ENCODE results near the gene LRBA. TPM values are rescaled to one million over a fixed set of nuclear protein-coding genes. Genes with fewer than 3 reads are reported as not detected.

Gene LRBA
- total and polyA plus RNA-seq, 12 donors = 6.2 to 31.2 (median 23.9) TPM

DNA sequence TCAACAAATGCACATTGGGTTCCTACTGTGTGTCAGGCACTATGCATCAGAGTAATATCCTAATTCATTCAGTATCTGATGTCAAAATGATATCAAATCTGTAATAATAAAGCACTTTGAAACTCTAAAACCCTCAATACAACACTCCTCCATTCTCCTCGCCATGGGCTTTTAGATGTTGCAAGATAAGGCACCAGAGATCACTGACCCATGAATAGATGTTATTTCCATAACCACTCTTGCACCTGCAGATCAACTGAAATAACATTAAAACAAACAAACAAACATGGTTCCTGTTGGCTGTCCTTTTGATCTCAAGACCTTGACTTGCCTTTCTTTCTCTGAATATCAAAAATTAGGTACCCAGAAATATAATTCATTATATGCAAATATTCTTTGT is 333.0 kb downstream of the LRBA start:
- DNase-seq = no peak
- intact Hi-C loops (cut with DNase I) = no loop called here
- Histone ChIP-seq H3K36me3 (peaks cover 0 to 8% (median 0%) of the 10 kb centered on the region in 9 donors), H3K27me3 (no peaks in the 10 kb centered on the region), H3K4me1 (no peaks in the 10 kb centered on the region), H3K9me3 (no peaks in the 10 kb centered on the region), H3K27ac (no peak overlapping the region), H3K4me3 (no peak overlapping the region)
- ATAC-seq = no peak
- 85 to 93% methylated on average over 1 of the region's 1 CpG for WGBS, 2 donors
- TF ChIP-seq, protein P1, sequence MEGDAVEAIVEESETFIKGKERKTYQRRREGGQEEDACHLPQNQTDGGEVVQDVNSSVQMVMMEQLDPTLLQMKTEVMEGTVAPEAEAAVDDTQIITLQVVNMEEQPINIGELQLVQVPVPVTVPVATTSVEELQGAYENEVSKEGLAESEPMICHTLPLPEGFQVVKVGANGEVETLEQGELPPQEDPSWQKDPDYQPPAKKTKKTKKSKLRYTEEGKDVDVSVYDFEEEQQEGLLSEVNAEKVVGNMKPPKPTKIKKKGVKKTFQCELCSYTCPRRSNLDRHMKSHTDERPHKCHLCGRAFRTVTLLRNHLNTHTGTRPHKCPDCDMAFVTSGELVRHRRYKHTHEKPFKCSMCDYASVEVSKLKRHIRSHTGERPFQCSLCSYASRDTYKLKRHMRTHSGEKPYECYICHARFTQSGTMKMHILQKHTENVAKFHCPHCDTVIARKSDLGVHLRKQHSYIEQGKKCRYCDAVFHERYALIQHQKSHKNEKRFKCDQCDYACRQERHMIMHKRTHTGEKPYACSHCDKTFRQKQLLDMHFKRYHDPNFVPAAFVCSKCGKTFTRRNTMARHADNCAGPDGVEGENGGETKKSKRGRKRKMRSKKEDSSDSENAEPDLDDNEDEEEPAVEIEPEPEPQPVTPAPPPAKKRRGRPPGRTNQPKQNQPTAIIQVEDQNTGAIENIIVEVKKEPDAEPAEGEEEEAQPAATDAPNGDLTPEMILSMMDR (IDR thresholded peaks at IDR 0.05) = no peak

DNA sequence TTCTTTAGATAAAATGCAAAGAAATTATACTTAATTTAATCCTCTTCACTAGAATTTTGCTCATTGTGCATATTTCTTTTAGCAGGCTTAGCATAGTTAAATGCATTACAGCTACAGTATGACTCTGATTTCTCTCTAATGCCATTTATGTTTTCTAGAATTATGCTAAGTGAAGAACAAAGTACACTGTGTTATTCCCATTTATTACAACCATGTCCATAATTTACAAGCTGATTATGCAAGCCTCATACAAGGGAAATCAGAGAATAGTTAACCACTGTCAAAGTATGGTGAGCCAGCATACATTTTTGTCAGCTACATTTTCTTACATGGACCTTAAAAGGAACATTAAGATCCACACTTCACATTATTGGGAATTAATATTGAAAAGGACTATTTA is 334.0 kb downstream of the LRBA start:
- H3K4me1 ChIP-seq = no peaks in the 10 kb centered on the region
- no peaks in the 10 kb centered on the region for H3K27me3 ChIP-seq
- no peaks in the 10 kb centered on the region for H3K9me3 ChIP-seq
- ATAC-seq (no peak), DNase-seq (no peak)
- no peak overlapping the region for H3K4me3 ChIP-seq
- intact Hi-C loops (cut with DNase I) = no loop called here
- TF ChIP-seq, protein P1 (IDR thresholded peaks at IDR 0.05) = no peak
- H3K27ac ChIP-seq = no peak overlapping the region
- peaks cover 0 to 8% (median 0%) of the 10 kb centered on the region in 9 donors for H3K36me3 ChIP-seq

DNA sequence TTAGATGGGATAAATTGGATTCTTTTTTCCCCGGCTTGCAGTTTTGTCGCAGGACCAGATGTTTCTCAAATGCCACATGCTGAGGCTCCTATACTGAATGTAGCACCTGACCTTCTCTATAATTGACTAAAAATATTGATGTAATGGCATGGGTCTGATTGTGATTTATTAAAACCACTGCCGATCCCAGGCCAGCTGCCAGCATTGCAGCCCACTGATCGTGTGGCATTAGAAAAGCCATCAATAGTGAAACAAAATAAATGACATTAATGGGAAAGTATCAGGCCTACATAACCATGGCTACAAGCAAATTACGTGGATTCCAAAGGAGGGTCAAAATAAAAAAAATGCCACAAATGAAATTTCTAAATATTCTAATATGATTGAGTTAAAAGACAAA is 334.4 kb downstream of the LRBA start:
- Histone ChIP-seq H3K9me3 (no peaks in the 10 kb centered on the region), H3K36me3 (peaks cover 0 to 8% (median 0%) of the 10 kb centered on the region in 9 donors), H3K27ac (no peak overlapping the region), H3K4me3 (no peak overlapping the region), H3K4me1 (no peaks in the 10 kb centered on the region), H3K27me3 (no peaks in the 10 kb centered on the region)
- no peak for ATAC-seq
- DNase-seq = no peak
- intact Hi-C loops (cut with DNase I) = no loop called here
- WGBS, 2 donors = 76 to 86% methylated on average over 5 of the region's 5 CpGs
- TF ChIP-seq, protein P1 (IDR thresholded peaks at IDR 0.05) = no peak

DNA sequence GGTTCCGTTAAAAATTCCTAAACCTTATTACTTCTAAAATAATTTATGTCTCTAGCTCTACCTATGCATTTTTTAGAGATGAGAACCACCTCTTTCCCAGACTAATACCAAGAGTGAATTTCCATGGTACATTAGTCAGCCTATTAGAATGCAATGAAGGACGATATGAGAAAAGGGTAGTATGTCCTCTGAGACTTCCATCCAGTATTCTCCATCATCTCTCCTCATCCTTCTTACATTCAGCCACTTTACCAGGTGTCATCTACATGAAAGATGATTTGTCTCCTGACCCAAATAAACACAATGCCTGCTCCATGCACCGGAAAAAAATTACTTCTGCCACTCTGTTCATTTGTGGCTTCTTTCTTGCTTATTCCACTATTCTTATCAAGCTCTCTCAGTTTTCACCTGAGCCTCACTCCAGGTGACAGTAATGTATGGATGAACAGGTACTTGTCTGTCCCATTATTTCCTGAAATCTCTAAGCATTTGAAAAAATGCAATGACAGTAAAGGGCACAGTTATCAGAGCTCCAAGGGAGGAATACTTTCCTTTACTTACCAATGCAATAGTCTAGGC is 335.2 kb downstream of the LRBA start:
- H3K4me3 ChIP-seq = no peak overlapping the region
- DNase-seq = no peak
- H3K27me3 ChIP-seq = no peaks in the 10 kb centered on the region
- no peaks in the 10 kb centered on the region for H3K4me1 ChIP-seq
- TF ChIP-seq, protein P1 (IDR thresholded peaks at IDR 0.05) = no peak
- no peak for ATAC-seq
- peaks cover 0 to 8% (median 0%) of the 10 kb centered on the region in 9 donors for H3K36me3 ChIP-seq
- no peak overlapping the region for H3K27ac ChIP-seq
- intact Hi-C loops (cut with DNase I) = no loop called here
- H3K9me3 ChIP-seq = no peaks in the 10 kb centered on the region
- 88 to 95% methylated on average over 3 of the region's 3 CpGs for WGBS, 2 donors
